GM19455 (cell line): ENCODE data around the gene TMOD1.
"Not testable (repeated sequence)": the region's sequence is repeated elsewhere in the genome, so short reads cannot be mapped to it uniquely, and the experiment has no call there.

Source experiments
- ATAC-seq: cut with Tn5 transposase; IDR thresholded peaks from one replicate; pipeline ENCODE4 v1.9.1; 2021; ENCODE audit not compliant: unreplicated experiment

The TMOD1 gene

DNA sequence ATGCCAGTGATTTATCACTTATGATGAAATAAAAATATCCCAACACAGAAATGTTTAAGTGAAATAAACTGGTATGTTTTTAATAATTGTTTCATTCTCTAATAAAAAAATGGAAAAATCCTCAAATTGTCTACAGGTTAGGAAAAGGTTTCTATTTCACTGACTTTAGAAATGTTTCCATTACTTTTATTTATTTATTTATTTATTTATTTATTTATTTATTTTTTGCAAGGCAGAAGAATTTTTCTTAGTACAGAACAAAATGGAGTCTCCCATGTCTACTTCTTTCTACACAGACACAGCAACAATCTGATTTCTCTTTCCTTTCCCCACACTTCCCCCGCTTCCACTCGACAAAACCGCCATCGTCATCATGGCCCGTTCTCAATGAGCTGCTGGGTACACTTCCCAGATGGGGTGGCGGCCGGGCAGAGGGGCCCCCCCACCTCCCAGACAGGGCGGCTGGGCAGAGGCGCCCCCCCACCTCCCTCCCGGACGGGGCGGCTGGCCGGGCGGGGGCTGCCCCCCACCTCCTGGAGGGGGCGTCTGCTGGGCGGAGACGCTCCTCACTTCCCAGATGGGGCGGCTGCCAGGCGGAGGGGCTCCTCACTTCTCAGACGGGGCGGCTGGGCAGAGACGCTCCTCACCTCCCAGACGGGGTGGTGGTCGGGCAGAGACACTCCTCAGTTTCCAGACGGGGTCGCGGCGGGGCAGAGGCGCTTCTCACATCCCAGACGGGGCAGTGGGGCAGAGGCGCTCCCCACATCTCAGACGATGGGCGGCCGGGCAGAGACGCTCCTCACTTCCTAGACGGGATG lies 3.7 kb upstream of the TMOD1 start:
- ATAC-seq, result not testable (repeated sequence)

DNA sequence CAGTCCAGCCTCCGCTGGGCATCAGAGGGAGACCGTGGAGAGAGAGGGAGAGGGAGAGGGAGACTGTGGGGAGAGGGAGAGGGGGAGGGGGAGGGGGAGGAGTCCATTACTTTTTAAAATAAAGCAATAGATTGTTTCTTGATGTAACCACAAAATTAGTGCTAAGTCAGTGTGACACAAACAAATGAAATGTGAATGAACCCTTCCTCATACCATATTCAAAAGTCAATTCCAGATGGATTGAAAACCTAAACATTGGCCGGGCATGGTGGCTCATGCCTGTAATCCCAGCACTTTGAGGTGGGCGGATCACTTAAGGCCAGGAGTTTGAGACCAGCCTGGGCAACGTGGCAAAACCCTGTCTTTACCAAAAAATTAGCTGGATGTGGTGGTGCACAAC lies 2.6 kb upstream of the TMOD1 start:
- ATAC-seq, result not testable (repeated sequence)

DNA sequence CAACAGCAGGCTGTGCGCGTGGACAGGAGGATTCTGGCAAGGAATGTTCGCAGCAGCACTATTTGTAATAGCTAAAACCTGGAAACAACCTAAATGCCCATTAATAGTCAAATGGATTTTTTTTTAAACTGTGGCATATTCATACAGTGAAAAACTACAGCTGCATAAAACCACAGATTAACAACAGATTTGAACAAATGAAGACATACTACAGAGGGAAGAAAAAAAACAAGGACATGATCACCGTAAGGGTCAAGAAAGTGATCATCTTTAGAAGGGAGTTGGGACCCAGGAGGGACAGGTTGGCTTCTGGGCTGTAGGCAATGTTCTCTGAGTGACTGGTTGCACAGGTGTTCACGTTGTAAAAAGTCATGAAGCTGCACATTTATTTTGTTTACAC lies 1.2 kb upstream of the TMOD1 start:
- ATAC-seq, result no peak

DNA sequence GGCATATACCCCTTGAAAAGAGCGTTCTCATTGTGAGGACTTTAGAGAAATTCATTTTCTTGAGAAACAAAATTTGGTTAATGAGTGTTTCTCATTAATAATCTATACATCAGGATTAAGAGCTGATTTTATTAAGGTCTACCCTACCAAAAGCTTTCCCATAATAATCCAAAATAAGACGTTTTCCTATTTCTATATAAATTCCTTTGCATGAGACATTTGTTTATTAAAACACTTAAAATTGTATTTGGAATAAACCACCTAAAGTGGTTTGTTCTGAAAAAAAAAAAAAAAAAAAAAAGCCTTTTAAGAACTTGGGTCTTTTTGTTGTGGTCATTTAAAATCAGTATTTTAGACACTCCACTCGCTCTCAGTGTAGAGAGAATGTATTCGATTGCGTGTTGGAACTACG lies 695 bp upstream of the TMOD1 start:
- ATAC-seq, result no peak

GRCh38 chr9:97501972-97502221 lies 431 bp downstream of the TMOD1 start:
- ATAC-seq, result peak; percentile 37

DNA sequence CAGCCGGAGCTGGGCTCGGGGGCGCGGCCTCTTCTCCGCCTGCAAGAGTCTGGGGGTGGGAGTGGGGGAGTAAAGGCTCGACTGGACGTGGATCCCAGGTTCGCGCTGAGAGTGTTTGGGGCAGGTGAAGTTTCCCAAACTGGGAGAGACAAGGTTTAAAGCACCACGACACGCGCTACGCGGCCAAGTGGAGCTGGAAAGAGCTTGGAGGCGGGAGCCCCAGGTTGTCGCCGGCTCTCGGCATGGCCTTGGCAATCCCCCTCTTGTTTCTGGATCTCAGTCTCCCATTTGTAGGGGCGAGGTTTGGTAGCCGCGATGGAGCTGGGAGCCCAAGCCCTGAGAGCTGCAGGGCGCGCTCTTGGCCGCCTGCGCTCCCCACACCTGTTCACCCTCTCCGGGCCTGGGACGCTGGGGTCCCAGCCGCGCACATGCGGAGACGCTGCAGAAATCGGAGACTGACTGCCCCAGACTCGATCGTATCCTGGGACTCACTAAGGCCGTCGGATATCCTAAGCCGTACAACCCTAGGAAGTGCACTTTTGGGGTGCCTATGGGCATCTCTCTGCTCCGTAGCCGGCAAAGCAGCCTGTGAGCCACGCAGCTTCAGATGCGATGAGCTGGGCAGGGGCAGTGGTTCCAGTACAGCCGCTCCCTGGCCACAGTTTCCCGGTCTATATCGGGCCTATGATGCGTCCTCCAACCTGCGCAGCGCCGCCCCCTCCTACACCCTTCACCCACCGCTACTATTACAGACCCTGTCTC lies 937 bp downstream of the TMOD1 start:
- peak; percentile 28 for ATAC-seq

DNA sequence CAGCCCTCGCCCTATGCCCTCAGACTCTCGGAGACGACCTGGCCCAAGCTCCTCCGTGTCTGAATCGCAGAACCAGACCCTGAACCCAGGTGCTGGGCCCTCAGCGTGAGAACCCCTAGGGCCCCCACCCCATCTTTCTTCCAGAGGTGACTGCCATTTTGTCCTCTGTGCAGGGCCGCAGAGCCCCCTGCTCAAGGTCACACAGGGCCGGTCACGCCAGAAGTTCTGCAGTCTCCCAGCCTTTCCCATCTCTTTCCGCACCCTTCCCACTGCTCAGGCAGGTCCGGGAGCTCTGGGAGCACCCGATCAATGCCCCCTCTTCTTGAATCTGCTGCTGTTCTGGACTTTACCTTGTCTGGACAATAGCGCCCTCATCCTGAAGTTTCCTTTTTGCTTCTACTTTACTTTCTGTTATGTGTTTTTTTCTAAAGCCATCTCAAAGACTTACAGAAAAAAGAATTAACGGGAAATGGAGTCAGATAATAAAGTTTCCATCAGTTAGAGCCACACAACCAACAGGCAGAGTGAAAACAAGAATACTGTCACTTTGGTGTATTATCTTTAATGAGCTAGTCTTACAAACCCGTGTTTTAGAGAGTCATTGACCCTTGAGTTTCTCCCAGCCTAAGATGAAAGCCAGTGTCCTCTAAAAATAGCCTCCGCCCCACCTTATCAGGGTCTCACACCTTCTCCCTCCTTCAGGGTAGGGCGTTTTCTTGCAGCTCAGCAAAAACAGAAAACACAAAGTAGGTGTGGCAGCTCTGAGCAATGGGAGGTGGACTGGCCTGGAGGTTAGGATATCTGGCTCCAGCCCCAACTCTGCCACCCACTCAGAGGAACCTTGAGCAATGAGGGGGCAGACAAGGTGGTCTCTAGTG lies 1.8 kb downstream of the TMOD1 start:
- ATAC-seq, result no peak

GRCh38 chr9:97503862-97504210 lies 2.4 kb downstream of the TMOD1 start:
- ATAC-seq, result no peak

- no peak for ATAC-seq
Observed at GRCh38 chr9:97504381-97505216, 3.1 kb downstream of the TMOD1 start.

GRCh38 chr9:97505845-97506244 lies 4.4 kb downstream of the TMOD1 start:
- no peak for ATAC-seq

DNA sequence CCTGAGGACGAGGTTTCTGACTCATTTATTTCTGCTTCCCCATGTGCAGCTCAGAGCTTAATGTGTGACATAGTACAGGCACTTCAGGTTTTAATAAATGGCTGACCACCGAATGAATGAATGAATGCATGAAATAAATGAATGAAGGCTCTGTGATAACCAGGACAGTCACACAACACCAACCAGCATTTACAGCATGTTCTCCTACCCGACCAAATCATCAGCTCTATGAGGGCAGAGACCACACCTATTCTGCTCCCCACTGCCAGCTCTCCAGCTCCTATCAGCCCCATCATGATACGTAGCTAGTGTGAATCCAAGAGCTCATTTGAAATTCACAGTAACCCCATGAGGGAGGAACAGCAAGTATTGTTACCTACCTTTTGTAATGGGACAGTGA lies 4.8 kb downstream of the TMOD1 start:
- no peak for ATAC-seq

DNA sequence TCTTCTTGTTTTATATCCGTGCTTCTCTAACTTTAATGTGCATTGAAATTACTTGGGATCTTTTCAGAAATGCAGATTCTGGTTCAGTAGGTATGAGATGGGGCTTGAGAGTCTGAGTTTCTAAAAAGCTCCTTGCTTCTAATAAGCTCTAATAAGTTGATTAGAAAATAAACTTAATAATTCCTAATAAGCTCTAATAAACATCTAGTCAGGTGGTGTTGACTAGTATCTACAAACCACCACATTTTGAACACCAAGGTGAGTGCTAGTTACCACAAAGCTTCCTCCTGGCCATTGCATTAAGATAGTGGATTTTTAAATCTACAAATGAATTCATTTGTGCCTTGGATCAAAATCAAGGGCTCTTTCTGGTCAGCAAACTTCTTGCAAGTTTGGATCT lies 5.3 kb downstream of the TMOD1 start:
- no peak for ATAC-seq

DNA sequence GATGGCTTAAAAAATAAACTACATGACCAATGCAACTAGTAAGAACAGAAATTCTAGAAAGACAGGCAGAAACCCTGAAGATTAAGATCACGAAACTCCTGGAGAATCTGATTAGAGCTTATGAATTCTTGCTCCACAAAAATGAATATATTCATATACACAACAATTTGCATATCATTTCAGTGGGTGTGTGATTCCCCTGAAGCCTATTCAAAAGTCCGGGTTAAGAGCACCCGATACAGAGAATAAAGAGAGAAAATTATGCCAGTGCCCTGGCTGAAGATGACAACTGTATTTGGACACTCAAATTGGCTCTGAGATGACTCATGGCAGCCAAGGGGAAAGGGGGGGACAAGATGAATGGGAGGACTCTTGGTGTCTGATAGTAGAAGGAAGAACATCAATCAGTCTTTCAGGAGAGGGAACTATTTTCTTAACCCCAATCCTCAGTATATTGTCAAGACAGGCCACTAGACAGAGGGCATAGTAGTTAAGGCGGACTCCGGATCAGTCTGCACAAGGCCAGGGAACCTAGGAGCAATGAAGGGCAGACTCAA lies 6.0 kb downstream of the TMOD1 start:
- no peak for ATAC-seq

DNA sequence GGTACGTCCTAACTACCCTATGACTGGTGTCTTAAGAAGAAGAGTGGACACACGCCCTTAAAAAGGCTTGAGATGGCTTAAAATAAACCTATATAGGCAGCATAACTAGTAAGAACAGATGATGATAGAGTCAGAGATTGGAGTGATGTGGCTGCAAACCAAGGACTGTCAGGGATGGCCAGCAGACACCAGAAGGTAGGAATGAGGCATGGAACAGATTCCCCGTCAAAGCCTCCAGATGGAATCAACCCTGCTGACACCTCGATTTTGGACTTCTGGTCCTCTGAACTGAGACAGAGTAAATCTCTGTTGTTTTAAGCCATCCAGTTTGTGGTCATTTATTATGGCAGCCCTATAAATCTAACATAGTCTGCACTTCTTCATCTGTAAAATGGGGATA lies 7.4 kb downstream of the TMOD1 start:
- no peak for ATAC-seq

GRCh38 chr9:97510797-97511654 lies 9.6 kb downstream of the TMOD1 start:
- ATAC-seq, result no peak

- ATAC-seq, result no peak
Observed at GRCh38 chr9:97511655-97512427, 10.4 kb downstream of the TMOD1 start.

DNA sequence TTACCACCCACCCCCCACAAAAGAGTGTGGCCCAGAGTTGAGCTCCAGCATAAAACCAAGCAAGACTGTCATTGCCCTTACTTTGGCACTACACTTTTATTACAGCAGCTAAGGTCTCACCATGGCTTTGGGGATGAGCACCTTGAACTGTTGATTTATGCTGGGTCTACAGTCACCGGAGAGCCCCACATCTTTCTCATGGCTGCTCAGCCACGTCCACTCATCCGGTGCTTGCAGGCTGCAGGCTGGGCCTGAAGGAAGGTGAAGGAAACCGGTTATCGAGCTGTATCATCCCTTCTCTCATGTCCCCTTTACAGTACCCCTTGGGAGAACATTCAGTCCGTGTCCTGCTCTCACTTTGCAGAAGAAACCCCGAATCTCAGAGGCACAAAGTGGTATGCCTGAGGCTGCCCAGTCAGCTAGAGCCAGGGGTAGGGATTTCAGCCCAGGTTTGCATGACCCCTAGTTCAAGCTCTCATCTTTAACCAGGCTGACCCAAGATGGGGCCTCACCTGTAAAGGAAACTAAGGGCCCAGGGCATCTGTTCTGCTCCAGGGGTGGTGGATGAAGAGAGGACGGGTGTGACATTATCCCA lies 11.6 kb downstream of the TMOD1 start:
- ATAC-seq, result no peak

DNA sequence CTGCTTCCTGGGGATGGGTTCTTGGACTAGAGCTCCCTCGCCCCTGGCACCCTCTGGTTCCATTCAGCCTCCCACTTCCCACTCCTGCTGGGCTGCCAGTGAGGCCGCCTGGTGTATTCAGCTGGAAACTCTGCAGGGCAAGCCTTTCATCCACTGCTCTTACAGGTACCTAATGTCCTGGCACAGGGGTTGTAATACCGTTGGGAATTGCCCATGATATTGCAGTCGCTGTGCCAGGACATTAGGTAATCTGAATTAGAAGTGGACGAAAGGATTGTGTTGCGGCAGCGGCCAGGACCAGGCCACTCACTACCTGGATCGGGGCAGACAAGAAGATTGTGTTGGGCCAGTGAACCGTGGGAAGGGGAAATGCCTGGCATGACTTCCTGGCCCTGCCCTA lies 13.1 kb downstream of the TMOD1 start:
- no peak for ATAC-seq

DNA sequence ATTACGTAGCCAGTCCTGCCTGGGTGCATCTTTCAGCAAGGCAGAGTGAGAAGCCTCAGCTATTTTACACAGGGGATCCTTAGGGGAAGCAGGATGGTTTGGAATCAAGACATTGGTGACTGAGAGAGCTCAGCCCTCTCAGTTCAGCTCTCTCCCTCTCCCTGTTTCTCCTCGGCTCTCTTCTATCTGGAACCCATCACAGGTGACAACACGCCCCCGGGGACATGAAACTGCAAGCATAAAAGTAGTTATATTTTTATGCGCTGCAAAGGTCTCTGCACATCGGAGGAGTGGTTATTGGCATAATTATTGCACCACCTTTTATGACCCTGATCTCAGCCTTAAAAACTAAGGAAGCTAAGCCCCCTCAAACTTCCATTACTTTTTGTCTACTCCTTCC lies 14.2 kb downstream of the TMOD1 start:
- no peak for ATAC-seq
